Endothelial cell (in vitro differentiated cells): ENCODE data around the gene DPP10. TPM values are rescaled to one million over a fixed set of nuclear protein-coding genes. Genes with fewer than 3 reads are reported as not detected.

Source experiments
- DNase-seq: peaks from one replicate; pipeline ENCODE4 v3.0.0; 2021; ENCODE audit warnings: low spot score
- H3K27ac Mint-ChIP-seq: one replicate; pipeline ENCODE4 v1.8.0; 2021; ENCODE audit warnings: mixed read lengths, inconsistent platforms; ENCODE audit not compliant: unreplicated experiment
- H3K27me3 Mint-ChIP-seq: one replicate; pipeline ENCODE4 v1.8.0; 2021; ENCODE audit warnings: mild to moderate bottlenecking, moderate library complexity, mixed read lengths, inconsistent platforms; ENCODE audit not compliant: unreplicated experiment
- H3K36me3 Mint-ChIP-seq: one replicate; pipeline ENCODE4 v1.8.0; 2021; ENCODE audit warnings: mild to moderate bottlenecking, low read depth, mixed read lengths, inconsistent platforms; ENCODE audit not compliant: unreplicated experiment
- H3K4me1 Mint-ChIP-seq: one replicate; pipeline ENCODE4 v1.8.0; 2021; ENCODE audit warnings: mild to moderate bottlenecking, mixed read lengths, inconsistent platforms; ENCODE audit not compliant: unreplicated experiment
- H3K4me3 Mint-ChIP-seq: one replicate; pipeline ENCODE4 v1.8.0; 2021; ENCODE audit warnings: mild to moderate bottlenecking, mixed read lengths, inconsistent platforms; ENCODE audit not compliant: unreplicated experiment
- H3K9me3 Mint-ChIP-seq: one replicate; pipeline ENCODE4 v1.8.0; 2021; ENCODE audit warnings: mixed read lengths, inconsistent platforms; ENCODE audit not compliant: unreplicated experiment
- total RNA-seq: library from RNA; stranded (reverse); fragmentation: NEBNext Ultra II Directional; extraction: Animal tissue kit (Norgen Biotek cat#: 25700); gene quantifications from one replicate; pipeline ENCODE4 v1.2.1, GENCODE V29; 2021; ENCODE audit not compliant: unreplicated experiment
- TF ChIP-seq, protein P1 (sequence below): fragments of 200-600 bp; sonication (generic); IDR thresholded peaks from one replicate; pipeline ENCODE4 v1.5.0; 2021; ENCODE audit warnings: antibody characterized with exemption; ENCODE audit not compliant: unreplicated experiment

DPP10 gene
- total RNA-seq, 1 donor from 2014 or later = 3.3 TPM

DNA sequence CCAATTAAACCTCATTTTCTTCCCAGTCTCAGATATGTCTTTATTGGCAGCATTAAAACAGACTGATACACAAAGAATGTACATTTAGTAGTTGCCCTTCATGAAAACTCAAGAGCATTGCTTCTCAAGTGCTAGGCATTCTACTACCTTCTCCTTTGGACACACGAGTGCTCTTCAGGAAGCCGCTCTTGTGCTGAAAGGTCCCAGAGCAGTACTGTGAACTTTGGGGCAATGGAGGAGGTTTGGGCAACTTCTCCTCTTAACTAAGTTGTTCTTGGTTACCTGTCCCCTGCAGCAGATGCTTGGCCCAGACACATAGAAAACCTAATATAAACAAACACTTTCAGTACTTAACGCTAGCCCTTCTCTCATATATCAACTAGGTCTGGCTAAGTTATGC is 362.8 kb downstream of the DPP10 start:
- Mint-ChIP-seq H3K9me3 (no peaks in the 10 kb centered on the region), H3K27ac (no peak overlapping the region), H3K4me1 (no peaks in the 10 kb centered on the region), H3K36me3 (no peaks in the 10 kb centered on the region), H3K27me3 (no peaks in the 10 kb centered on the region), H3K4me3 (no peak overlapping the region)
- TF ChIP-seq, protein P1, sequence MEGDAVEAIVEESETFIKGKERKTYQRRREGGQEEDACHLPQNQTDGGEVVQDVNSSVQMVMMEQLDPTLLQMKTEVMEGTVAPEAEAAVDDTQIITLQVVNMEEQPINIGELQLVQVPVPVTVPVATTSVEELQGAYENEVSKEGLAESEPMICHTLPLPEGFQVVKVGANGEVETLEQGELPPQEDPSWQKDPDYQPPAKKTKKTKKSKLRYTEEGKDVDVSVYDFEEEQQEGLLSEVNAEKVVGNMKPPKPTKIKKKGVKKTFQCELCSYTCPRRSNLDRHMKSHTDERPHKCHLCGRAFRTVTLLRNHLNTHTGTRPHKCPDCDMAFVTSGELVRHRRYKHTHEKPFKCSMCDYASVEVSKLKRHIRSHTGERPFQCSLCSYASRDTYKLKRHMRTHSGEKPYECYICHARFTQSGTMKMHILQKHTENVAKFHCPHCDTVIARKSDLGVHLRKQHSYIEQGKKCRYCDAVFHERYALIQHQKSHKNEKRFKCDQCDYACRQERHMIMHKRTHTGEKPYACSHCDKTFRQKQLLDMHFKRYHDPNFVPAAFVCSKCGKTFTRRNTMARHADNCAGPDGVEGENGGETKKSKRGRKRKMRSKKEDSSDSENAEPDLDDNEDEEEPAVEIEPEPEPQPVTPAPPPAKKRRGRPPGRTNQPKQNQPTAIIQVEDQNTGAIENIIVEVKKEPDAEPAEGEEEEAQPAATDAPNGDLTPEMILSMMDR = no peak
- DNase-seq = no peak

GRCh38 chr2:114810092-114810491 is 367.7 kb downstream of the DPP10 start:
- TF ChIP-seq, protein P1 = no peak
- Mint-ChIP-seq H3K27ac (no peak overlapping the region), H3K4me1 (no peaks in the 10 kb centered on the region), H3K9me3 (no peaks in the 10 kb centered on the region), H3K4me3 (no peak overlapping the region), H3K36me3 (no peaks in the 10 kb centered on the region), H3K27me3 (no peaks in the 10 kb centered on the region)
- no peak for DNase-seq

- Mint-ChIP-seq H3K36me3 (no peaks in the 10 kb centered on the region), H3K27ac (no peak overlapping the region), H3K9me3 (no peaks in the 10 kb centered on the region), H3K4me1 (no peaks in the 10 kb centered on the region), H3K4me3 (no peak overlapping the region), H3K27me3 (no peaks in the 10 kb centered on the region)
- TF ChIP-seq, protein P1 = no peak
- DNase-seq = no peak
These were observed 369.8 kb downstream of the DPP10 start for GRCh38 chr2:114812261-114812660.

GRCh38 chr2:114814355-114814754 is 371.9 kb downstream of the DPP10 start:
- Mint-ChIP-seq H3K27ac (no peak overlapping the region), H3K27me3 (no peaks in the 10 kb centered on the region), H3K4me3 (no peak overlapping the region), H3K36me3 (no peaks in the 10 kb centered on the region), H3K9me3 (no peaks in the 10 kb centered on the region), H3K4me1 (no peaks in the 10 kb centered on the region)
- TF ChIP-seq, protein P1 = no peak
- DNase-seq = no peak

DNA sequence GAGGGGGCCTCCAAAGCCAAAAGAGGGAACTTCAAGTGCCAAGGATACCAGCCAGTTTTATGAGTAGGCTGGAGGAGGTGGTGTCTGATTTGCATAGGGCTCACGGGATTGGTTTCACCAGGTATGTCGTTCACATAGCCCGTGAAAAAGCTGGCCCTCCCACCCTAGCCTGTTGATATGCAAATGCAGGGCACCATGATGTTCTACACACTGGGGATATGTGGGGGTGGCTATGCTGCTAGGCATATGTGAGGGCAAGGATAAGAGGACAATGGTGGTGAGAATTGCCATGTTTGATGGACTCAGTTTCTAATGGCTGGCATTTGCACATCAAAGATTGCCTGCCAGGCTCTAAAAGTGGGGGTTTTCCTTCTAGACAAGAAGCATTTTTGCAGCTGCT is 378.6 kb downstream of the DPP10 start:
- H3K36me3 Mint-ChIP-seq = no peaks in the 10 kb centered on the region
- no peaks in the 10 kb centered on the region for H3K27me3 Mint-ChIP-seq
- TF ChIP-seq, protein P1 = no peak
- H3K27ac Mint-ChIP-seq = no peak overlapping the region
- H3K4me3 Mint-ChIP-seq = no peak overlapping the region
- H3K4me1 Mint-ChIP-seq = no peaks in the 10 kb centered on the region
- H3K9me3 Mint-ChIP-seq = no peaks in the 10 kb centered on the region
- DNase-seq = no peak
